ENCODE data around the gene FER.
"Not testable (repeated sequence)": the region's sequence is repeated elsewhere in the genome, so short reads cannot be mapped to it uniquely, and the experiment has no call there.

DNA sequence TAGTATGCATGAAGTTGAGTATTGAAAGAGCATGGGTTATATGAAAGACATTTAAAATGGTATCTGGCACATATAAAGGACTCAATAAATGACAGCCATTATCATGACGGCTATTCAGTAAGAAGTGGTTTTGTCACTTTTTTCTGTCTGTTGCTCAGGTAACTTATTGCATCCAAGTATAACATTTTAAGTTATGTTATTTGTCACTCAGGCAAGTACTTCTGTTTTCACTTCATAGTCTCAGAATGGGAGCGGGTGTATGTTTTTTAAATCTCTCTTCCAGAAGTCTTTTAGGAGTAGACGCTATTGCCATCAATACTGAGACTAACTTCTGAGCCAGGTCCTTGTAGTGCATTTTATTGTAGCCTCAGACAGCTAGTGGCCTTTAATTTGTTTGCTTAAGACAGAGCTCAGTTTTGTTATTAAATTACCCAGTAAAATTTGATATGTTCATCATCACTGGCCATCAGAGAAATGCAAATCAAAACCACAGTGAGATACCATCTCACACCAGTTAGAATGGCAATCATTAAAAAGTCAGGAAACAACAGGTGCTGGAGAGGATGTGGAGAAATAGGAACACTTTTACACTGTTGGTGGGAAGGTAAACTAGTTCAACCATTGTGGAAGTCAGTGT is 423.9 kb downstream of the FER start:
- TF ChIP-seq, protein P1, sequence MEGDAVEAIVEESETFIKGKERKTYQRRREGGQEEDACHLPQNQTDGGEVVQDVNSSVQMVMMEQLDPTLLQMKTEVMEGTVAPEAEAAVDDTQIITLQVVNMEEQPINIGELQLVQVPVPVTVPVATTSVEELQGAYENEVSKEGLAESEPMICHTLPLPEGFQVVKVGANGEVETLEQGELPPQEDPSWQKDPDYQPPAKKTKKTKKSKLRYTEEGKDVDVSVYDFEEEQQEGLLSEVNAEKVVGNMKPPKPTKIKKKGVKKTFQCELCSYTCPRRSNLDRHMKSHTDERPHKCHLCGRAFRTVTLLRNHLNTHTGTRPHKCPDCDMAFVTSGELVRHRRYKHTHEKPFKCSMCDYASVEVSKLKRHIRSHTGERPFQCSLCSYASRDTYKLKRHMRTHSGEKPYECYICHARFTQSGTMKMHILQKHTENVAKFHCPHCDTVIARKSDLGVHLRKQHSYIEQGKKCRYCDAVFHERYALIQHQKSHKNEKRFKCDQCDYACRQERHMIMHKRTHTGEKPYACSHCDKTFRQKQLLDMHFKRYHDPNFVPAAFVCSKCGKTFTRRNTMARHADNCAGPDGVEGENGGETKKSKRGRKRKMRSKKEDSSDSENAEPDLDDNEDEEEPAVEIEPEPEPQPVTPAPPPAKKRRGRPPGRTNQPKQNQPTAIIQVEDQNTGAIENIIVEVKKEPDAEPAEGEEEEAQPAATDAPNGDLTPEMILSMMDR (conservative IDR thresholded peaks at IDR 0.05): not testable (repeated sequence)
- not testable (repeated sequence) for TF ChIP-seq EZH2 (IDR thresholded peaks at IDR 0.05; ENCODE audit: low read depth)
